HG03196 (cell line): ENCODE results near the gene MAGEA11.
"Not testable (repeated sequence)": the region's sequence is repeated elsewhere in the genome, so short reads cannot be mapped to it uniquely, and the experiment has no call there.

Experiments
- ATAC-seq: cut with Tn5 transposase; IDR thresholded peaks from one replicate; pipeline ENCODE4 v1.9.1; 2021; ENCODE audit not compliant: unreplicated experiment

The MAGEA11 gene

DNA sequence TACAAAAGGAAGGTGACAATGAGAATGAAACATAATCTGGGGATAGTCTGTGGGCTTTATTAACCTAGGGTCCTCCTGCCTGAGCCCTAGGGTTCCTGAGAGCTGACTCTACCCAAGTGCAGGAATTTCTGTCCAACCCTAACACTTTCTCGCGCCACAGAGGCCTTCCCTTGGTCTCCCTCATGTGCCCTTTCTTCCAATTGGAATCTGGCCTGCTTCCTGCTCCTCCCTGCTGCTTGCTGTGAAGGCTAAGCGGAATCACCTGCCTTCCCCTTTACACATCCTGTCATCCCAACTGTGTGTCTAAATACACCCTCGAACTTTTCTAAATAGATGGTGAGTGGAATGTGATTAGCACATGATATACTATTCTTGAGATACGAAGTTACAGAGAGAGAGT is 5.9 kb downstream of the MAGEA11 start:
- no peak for ATAC-seq

DNA sequence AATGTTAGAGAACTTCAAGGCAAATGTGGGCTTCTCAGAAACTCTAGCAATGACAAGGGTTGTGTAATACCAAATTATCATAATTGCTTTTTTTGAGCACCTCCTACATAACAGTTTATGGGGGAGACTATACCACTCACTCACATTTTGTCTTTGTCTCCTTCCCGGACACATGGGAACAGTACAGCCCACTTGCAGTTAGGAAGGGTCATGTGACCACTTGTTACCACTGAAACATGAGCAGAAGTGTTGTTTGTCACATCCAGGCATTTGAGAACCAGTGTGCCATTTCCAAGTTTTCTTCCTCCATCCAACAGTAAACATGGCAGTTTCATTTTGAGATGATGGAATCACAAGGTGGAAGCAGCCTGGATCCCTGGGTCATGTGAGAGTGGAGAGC is 6.9 kb downstream of the MAGEA11 start:
- no peak for ATAC-seq

DNA sequence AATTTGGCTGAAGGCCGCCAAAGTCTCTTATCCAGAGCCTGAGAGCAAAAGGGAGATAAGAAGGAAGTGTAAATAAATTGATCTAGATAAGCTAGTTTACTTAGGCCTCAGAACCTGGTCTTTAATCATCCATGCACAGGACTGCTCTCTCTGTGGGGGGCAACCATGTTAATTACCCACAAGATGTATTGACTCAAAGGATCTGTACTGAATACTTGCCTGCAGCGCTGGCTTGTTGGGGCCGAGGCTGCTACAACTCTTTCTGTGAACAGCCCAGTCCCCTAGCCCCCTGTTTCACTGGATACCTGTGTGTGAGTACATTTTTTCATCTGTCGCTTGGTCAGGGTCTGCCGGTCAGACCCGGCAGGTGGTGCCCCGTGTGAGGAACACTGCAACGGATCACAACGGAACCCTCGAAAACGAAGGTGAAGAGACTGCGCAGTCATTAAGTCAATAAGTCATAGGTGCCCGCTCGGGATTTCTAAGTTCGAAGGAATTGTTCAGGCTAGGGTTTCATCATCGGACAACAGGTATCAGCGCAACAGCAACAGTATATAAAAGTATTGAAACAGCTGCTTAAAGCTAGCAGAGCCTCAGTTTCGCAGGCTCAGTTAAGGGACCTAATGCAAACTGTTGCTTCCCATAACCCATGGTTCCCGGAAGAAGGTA is 8.3 kb downstream of the MAGEA11 start:
- no peak for ATAC-seq

DNA sequence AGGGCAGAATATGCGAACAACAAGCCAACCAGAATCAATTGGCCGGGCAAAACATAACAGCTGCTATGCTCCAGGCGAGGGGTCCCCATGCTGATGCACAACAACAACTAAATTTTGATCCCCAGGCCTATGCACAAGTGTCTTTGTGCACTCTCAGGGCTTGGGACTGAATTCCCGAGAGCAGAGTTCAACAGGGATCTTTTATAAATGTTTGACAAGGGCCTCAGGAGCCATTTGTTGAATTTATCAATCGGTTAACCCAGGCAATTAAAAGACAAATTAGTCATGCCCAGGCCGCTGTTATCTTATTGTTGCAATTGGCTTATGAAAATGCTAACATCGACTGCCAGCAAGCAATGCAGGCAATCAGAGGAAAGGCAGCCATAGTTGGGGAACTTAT is 9.4 kb downstream of the MAGEA11 start:
- not testable (repeated sequence) for ATAC-seq

DNA sequence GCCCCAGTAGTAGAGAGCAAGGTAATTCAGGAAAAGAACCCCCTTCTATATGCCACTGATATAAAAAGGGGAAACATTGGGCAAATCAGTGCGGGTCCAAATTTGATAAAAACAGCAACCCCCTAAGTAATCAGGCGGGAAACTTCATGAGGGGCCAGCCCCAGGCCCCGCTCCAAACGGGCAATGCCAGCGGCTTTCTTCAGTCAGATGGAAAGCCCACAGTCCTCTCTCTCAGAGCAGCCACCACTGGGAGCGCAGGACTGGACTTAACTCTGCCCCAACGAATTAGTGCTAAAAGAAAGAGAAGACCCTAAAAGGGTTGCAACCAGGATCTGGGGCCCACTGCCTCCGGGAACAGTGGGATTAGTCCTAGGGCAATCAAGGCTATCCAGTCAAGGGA is 9.9 kb downstream of the MAGEA11 start:
- ATAC-seq = no peak

DNA sequence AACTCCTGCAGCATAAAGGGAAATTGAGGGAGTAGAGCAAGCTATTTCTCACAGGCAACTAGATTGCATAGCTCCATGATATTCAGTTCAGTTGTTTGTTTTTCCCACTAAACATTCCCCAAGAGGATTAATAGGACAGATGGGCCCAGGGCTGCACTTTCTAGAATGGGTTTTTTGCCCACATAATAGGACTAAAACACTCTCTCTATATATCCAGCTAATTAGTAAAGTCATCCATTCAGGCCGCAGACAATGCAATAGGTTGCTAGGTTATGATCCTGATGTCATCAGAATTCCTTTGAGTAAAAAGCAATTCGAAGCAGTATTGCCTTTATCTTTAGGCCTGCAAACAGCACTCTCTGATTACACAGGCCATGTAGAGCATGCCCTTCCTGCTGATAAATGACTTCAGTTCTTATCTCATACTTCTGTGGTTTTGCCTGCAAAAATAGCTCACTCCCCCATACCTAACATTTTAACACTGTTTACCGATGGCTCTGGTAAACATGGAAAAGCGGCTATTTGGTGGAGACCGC is 11.8 kb downstream of the MAGEA11 start:
- not testable (repeated sequence) for ATAC-seq

DNA sequence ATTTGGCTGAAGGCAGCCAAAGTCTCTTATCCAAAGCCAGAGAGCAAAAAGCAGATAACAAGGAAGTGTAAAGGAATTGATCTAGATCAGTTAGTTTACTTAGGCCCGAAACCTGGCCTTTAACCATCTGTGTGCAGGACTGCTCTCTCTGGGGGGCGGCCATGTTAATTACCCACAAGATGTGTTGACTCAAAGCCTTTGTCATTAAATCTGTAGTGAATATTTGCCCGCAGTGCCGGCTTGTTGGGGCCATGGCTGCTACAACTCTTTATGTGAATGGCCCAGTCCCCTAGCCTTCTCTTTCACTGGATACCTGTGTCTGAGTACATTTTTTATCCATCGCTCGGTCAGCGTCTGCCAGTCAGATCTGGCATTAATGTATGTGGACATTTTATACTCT is 15.4 kb downstream of the MAGEA11 start:
- ATAC-seq = not testable (repeated sequence)

DNA sequence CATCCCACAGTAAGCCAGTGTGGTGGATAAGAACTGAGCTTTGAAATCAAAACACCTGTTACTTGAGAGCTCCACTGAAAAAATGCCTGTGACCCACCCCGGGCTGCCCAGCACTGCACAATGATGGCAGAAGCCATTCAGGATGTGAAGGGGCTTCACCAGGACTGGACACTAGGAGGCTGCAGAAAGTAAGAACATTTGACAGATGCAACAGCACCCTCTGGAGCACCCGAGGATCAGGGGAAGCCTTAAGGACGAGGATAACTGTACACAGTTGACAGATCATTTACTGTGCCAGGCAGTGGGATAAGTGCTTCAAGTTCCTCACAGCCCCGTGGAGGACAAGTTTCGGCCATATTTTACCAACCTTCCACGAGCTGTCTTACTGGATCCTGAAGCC is 30.4 kb downstream of the MAGEA11 start:
- ATAC-seq = not testable (repeated sequence)

DNA sequence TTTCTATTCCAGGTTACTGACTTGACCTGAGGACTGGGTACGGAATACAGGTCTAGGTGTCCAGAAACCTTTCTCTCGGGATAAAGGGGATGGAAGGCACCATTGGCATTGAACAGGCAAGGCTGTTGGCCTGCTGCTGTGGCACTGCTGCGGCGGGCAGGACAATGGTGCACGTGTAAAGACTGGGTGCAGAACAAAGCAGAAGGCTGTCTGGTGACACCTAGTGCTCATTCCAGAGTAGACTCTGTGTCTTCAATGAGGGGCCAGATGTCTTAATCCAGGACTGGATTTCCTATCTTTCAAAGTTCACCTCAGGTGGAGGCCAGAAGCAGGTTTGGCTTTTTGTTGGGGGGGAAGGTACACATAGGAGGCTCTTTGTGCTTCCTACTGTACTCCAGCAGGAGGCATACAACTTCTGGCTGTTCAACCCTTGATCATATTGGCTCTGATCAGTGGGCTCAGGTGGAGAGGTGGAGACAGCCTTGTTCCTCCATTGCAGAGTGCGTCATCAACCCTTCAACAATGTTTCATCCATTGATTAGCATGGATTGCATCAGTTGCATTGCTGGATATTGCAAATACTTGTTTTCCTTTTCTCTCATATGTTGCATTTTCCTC is 34.6 kb downstream of the MAGEA11 start:
- ATAC-seq = not testable (repeated sequence)

DNA sequence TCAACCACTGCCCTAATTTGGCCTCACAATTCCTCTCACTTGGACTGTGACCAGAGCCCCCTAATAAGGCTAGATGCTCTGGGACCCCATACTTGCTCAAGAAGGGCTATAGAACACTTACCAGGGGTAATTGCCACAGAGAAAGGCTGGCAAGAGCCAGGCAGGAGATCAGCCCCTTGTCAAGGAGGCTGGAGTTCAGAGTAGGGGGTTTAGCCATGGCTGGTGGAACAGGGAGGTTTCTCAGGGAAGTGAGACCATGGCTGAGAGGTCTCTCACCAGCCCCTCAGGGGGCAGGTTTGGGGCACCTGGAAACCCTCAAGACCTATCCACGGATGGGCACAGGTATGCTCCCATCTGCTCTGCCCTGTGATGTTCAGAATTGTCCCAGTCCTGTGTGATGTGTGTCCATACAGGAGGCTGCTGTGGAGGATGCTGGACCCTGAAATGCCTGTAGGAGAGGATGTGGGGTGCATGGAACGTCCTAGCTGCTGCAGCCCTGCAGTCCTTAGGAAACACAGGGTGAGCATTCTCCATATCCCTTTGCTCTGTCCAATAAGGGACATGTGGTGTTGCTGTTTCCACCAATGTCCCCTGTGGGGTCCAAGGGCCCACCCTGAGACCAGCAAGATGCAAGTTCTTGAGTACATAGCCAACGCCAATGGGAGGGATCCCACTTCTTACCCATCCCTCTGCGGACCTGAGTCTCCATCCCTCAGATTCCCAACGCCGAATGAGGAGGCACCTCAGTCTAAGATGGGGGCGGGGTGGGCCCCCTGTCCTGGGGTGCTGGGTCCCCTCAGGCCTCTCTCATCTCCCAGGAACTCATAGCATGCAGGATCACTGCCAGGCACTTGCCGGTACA is 45.6 kb downstream of the MAGEA11 start:
- ATAC-seq = no peak

DNA sequence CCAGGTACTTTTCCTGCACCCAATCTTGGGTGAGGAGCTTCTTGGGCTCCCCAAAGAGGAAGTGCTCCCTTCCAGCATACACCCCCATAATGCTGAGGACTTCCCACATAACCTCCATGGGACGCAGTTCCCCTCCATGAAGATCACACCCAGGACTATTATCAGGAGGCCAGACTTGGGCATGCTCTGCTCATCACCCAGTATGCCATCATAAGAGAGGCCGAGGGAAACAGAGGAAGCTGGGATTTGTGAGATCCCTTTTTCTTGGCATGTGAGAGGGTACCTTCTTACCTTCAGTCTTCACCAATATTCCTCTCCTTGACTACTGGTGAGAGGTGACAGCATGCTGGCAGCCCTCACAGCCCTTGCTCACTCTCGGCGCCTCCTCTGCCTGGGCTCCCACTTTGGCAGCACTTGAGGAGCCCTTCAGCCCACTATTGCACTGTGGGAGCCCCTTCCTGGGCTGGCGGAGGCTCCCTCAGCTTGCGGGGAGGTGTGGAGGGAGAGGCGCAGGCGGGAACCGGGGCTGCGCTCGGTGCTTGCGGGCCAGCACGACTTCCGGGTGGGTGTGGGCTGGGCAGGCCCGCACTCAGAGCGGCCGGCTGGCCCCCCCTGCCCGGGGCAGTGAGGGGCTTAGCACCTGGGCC is 46.3 kb downstream of the MAGEA11 start:
- ATAC-seq = no peak

DNA sequence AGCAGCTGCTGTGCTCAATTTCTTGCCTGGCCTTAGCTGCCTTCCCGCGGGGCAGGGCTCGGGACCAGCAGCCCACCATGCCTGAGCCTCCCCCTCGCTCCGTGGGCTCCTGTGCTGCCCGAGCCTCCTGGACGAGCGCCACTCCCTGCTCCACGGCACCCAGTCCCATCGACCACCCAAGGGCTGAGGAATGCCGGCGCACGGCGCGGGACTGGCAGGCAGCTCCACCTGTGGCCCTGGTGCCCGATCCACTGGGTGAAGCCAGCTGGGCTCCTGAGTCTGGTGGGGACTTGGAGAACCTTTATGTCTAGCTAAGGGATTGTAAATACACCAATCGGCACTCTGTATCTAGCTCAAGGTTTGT is 46.8 kb downstream of the MAGEA11 start:
- ATAC-seq = not testable (repeated sequence)

DNA sequence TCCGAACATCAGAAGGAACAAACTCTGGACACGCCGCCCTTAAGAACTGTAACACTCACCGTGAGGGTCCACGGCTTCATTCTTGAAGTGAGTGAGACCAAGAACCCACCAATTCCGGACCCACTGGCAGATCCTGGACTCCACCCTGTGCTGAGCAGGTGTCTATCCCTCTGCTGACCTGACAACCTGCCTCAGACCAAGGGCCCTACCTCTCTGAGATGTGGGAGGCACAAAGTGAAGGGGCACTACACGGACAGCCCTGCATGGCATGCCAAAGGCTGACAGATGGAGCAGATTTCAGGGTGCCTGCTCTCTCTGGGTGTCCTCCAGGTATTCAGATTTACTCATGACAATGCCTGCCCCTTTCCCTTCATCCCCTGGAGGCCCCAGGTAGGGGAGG is 48.0 kb downstream of the MAGEA11 start:
- ATAC-seq = no peak

DNA sequence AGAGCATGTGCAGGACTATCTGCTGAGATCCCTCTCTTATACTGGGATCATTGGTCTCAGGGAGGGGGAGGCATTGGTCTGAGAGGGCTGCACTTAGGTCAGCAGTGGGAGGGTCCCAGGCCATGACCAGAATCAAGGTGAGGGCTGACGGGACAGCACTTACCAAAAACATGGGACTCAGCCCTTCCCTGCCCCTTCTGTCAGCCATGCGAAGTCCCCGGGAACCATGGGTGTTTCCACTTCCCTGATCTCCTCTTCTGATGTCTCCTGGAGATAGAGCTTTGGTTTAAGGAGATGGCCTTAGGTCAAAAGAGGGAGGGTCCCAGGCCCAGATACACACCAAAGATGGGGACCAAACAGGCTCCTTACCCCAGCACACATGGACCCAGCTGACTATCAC is 49.1 kb downstream of the MAGEA11 start:
- no peak for ATAC-seq

DNA sequence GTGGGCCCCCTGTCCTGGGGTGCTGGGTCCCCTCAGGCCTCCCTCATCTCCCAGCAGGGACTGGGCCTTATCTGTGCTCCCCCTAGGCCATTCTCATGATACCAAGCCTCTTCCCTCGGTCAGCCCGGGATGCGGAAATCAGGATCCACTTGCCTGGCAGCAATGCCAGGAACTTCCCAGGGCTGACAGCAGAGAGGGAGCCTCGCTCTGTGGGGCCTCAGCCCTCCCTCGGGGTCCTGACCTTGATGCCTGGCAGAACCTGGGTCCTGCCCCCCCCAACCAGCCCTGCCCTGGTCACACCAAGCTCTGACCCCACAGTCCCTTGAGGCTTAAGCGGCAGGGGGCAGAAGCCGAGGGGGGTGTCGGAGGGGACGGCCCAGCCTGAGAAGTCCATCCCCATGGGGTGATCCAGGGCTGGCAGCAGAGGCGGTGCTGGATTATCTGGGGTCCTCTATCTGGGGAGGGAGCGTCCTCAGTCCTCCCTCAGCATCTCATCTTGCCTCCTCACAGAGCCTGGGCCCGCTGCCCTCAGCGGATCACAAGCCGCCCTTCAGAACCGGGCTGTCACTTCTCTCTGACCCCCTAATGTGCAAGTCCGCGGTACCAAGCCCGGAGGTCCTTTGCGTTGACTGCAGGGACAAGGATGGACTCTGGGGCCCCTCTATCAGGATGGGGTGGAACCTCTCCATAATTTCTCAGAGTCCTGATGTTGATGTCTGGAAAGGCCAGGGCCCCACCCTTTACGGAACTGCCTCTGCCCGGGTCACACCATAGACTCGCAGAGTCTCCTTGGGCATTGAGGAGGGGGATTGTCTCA is 50.2 kb downstream of the MAGEA11 start:
- not testable (repeated sequence) for ATAC-seq

DNA sequence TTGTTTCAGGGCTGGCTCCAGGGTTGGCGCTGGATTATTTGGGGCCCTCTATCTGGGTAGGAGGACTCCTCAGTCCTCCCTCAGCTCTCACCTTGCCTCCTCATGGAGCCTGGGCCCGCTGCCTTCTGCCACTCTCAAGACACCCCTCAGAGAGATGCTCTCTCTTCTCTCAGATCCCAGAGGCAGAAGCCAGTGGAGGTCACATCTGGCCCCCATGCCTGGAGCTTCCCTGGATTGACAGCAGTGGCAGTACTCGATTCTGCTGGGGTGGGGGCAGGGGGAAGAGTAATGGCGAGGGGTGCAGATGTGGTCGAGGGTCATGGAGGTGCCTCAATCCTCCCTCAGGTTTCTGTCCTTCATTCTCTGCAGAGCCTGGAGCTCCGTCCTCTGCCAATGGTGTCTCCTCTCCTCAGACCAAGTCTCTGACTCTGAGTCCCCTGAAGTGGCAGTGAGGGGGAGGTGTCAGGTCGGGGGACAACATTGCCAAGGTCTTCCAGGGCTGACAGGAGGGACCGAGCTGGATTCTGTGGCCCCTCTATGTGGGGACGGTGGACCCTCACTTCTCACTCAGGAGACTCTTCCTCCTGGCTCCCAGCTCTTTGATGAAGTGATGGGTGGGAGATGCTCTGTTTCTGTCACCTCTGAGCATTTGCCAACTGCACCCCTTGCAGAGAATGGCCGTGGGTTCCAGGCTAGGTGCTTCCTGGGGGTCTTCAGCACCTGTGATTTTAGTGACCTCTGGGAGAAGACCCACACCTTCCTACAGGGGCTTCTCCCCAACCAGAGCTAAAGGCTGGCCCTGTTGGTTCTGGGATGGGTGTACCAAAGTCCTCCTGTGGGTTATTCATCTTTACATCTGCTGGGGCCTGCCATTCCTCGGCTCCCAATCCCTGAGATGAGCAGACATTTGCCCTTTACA is 51.1 kb downstream of the MAGEA11 start:
- ATAC-seq = no peak
